SW 1271 (cell line): Measurements from ENCODE around the gene DNAJC21.

Source experiments
- DNase-seq, 2 experiments: peaks; one replicate each; lab custom pipeline; 2025; lab: John Stamatoyannopoulos, UW

Gene DNAJC21

DNA sequence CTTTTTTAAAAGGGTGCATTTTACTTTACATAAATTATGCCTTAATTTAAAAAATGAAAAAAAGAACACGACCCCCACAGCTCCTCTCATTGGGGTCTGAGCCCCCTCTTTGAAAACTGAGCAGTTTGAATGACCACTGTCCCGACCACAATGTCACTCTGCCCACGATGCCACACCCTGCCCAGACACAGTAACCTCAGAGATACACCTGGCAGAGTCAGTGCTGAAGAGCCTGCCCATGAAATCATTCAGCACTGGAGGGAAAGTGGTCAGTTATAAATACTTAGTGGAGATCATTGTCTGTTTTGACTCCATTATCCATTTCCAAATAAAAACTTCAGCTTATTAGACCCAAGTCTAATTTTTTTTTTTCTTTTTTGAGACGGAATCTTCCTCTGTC lies 49.3 kb downstream of the DNAJC21 start:
- no peak for DNase-seq

DNA sequence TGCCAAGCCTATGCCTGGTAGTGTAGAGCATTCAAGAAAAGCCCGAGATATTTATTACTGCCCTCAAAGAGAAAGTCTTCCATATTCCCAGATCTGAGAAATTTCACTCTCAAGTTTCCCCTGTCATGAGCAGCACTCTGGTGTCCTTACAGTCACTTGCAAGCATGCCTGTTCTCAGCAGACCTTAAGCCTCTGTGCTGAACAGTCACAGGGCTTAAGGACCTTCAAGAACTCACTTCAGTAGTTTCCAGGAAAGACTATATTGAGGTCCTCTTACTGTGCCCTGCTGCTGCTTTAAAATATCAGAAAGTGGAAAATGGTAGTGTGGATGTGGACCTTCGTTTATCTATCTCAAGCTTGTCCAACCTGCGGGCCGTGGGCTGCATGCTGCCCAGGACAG lies 53.5 kb downstream of the DNAJC21 start:
- no peak for DNase-seq

DNA sequence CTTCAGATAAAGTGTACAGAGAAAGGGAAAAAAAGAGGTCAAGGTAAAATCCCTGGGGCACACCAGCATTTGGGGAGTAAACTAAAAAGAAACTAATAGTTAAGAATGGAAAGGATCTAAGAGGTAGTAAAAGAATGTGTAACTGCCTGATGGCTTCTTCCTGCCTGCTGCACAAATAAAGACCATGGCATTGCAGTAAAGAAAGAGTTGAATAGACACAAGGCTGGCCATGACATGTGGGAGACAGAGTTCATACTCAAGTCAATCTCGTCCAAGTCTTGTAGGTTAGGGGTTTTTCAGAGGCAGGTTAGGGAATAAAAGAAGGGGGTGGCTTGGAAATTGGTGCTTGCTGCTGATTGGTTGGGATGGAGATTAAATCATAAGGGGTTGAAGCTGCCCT lies 57.6 kb downstream of the DNAJC21 start:
- no peak for DNase-seq

GRCh38 chr5:34991486-34992238 lies 62.3 kb downstream of the DNAJC21 start:
- DNase-seq: no peak

GRCh38 chr5:34993951-34994350 lies 64.6 kb downstream of the DNAJC21 start:
- DNase-seq: no peak

GRCh38 chr5:34996261-34996660 lies 66.9 kb downstream of the DNAJC21 start:
- DNase-seq: no peak

GRCh38 chr5:34998058-34998789 lies 68.9 kb downstream of the DNAJC21 start:
- DNase-seq: no peak

- no peak for DNase-seq
Observed at GRCh38 chr5:35001842-35002241, 72.5 kb downstream of the DNAJC21 start.

GRCh38 chr5:35002459-35002858 lies 73.1 kb downstream of the DNAJC21 start:
- DNase-seq: no peak

GRCh38 chr5:35003018-35003957 lies 73.9 kb downstream of the DNAJC21 start:
- peak; percentile 18 to 69 for DNase-seq

DNA sequence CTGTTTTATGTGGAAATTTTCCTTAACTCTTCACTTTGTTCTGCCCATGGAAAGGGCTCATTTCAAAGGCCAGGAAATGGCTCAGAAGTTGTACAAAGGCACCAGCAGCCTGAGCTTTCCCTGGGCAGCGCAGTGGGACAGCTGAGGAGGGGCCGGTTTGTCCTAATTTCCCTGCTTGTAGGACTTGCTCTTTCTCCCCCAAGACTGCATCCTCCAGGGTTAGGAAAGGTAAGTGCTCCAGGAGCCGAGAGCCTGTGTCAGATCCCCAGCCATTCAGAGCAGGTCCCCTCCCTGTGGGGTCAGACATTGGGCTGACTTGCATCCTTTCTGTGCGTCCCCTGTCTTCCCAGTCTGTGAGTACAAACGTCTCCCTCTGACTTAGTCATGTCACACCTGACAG lies 74.8 kb downstream of the DNAJC21 start:
- DNase-seq: no peak

GRCh38 chr5:35004771-35005170 lies 75.4 kb downstream of the DNAJC21 start:
- no peak for DNase-seq
